GM12878 (cell line): ENCODE results near the gene MINDY3. TPM values are rescaled to one million over a fixed set of nuclear protein-coding genes. Genes with fewer than 3 reads are reported as not detected.

ENCODE experiments used
- ATAC-seq: fragments of 200-7000 bp; cut with Tn5 transposase; 3 replicates; pipeline ENCODE4 v1.9.1; 2020; ENCODE audit warnings: mild to moderate bottlenecking, moderate library complexity
- BruUV-seq: library from RNA; stranded (reverse); fragments of 400-500 nt; replicated peaks from 2 replicates; lab custom pipeline; 2021; lab: Mats Ljungman, UMichigan
- CTCF ChIA-PET: fragments of 300-600 bp; sonication (Branson Sonifier 250); formaldehyde crosslinking; extraction: SDS; loops from one replicate; lab custom pipeline; 2021; ENCODE audit warnings: inconsistent platforms; lab: Yijun Ruan, JAX
- POLR2A ChIA-PET: fragments of 350-600 bp; formaldehyde crosslinking; extraction: SDS; loops from one replicate; lab custom pipeline; 2021; ENCODE audit warnings: inconsistent platforms; lab: Charles Lee
- RAD21 ChIA-PET: fragments of 300-600 bp; sonication (Branson Sonifier 250); formaldehyde crosslinking; loops from one replicate; lab custom pipeline; 2023; ENCODE audit warnings: antibody characterized with exemption; ENCODE audit not compliant: unreplicated experiment; lab: Charles Lee
- SMC1A ChIA-PET: fragments of 300-600 bp; sonication (Branson Sonifier 250); formaldehyde crosslinking; loops from one replicate; lab custom pipeline; 2023; ENCODE audit not compliant: unreplicated experiment, uncharacterized antibody; lab: Charles Lee
- DNase-seq: peaks from one replicate; pipeline ENCODE4 v3.0.0-alpha.2; 2011; ENCODE audit warnings: low read depth, low spot score
- FAIRE-seq: peaks from 3 replicates; lab custom pipeline; 2011; peaks lifted over from hg19 to GRCh38; lab: Jason Lieb, UNC
- H2AFZ ChIP-seq: 2 replicates; pipeline ENCODE4 v1.6.0; 2011; ENCODE audit warnings: low read depth, low read length, control low read depth; ENCODE audit not compliant: control insufficient read depth
- H3K27ac ChIP-seq: 2 replicates; pipeline ENCODE4 v1.5.1; 2011; ENCODE audit warnings: control low read depth; ENCODE audit not compliant: control insufficient read depth, insufficient read depth
- H3K27me3 ChIP-seq, 2 experiments: replicated peaks in 1 of 2; 2 replicates each; pipeline versions ENCODE4 v1.6.0 to v1.6.1; 2011; ENCODE audit warnings: low read length in 1 of 2; ENCODE audit not compliant: control insufficient read depth in 2 of 2, insufficient read depth in 2 of 2
- H3K36me3 ChIP-seq, 2 experiments: 2 replicates each; pipeline ENCODE4 v1.5.1; 2011; ENCODE audit warnings: low read length in 1 of 2; ENCODE audit not compliant: control insufficient read depth in 2 of 2, insufficient read depth in 2 of 2
- H3K4me1 ChIP-seq: 2 replicates; pipeline ENCODE4 v1.6.1; 2011; ENCODE audit warnings: mild to moderate bottlenecking, low read length, moderate library complexity, mixed read lengths; ENCODE audit not compliant: control insufficient read depth, insufficient read depth
- H3K4me2 ChIP-seq: 2 replicates; pipeline ENCODE4 v1.6.0; 2011; ENCODE audit warnings: control low read depth; ENCODE audit not compliant: control insufficient read depth, insufficient read depth
- H3K4me3 ChIP-seq: fragments of 200-600 bp; sonication (generic); 2 replicates; pipeline ENCODE4 v1.5.1; 2016
- H3K79me2 ChIP-seq: 2 replicates; pipeline ENCODE4 v1.6.0; 2011; ENCODE audit warnings: low read length; ENCODE audit not compliant: control insufficient read depth, insufficient read depth
- H3K9ac ChIP-seq: 2 replicates; pipeline ENCODE4 v1.8.0; 2011; ENCODE audit warnings: low read length, control low read depth, mixed read lengths; ENCODE audit not compliant: control insufficient read depth, insufficient read depth
- H3K9me3 ChIP-seq: replicated peaks from 3 replicates; pipeline ENCODE4 v1.5.1; 2011; ENCODE audit warnings: mild to moderate bottlenecking, low read length; ENCODE audit not compliant: control insufficient read depth, insufficient read depth
- H4K20me1 ChIP-seq: 2 replicates; pipeline ENCODE4 v1.6.0; 2011; ENCODE audit not compliant: control insufficient read depth, insufficient read depth
- ATF7 ChIP-seq: fragments of 450-650 bp; IDR thresholded peaks from 2 replicates; pipeline ENCODE4 v1.6.1; 2016; ENCODE audit warnings: low read depth, mild to moderate bottlenecking
- BCL11A ChIP-seq: IDR thresholded peaks from 2 replicates; pipeline ENCODE4 v1.6.1; 2011; ENCODE audit warnings: low read depth, low read length
- BMI1 ChIP-seq: fragments of 450-650 bp; IDR thresholded peaks from 2 replicates; pipeline ENCODE4 v1.6.1; 2016; ENCODE audit warnings: mild to moderate bottlenecking, moderate library complexity, borderline replicate concordance
- CBX3 ChIP-seq: fragments of 200-600 bp; sonication (generic); IDR thresholded peaks from 2 replicates; pipeline ENCODE4 v1.6.1; 2016; ENCODE audit warnings: low read depth, borderline replicate concordance
- CEBPB ChIP-seq, 2 experiments: fragments of 150-350 bp in 1 of 2; IDR thresholded peaks; 2 replicates each; pipeline ENCODE4 v1.6.1; 2012 to 2014; ENCODE audit warnings: low read depth in 2 of 2, low read length in 2 of 2, borderline replicate concordance in 1 of 2, inconsistent platforms in 1 of 2
- CHD2 ChIP-seq: IDR thresholded peaks from 2 replicates; pipeline ENCODE4 v1.6.1; 2011; ENCODE audit warnings: low read depth, low read length, improper control_type of control experiment, borderline replicate concordance
- NFXL1 ChIP-seq: fragments of 450-650 bp; IDR thresholded peaks from 2 replicates; pipeline ENCODE4 v1.6.1; 2017; ENCODE audit warnings: antibody characterized with exemption, mild to moderate bottlenecking, borderline replicate concordance
- RELA ChIP-seq: fragments of 450-650 bp; IDR thresholded peaks from 2 replicates; pipeline ENCODE4 v1.8.0; 2014; ENCODE audit warnings: borderline replicate concordance; ENCODE audit not compliant: partially characterized antibody
- TCF12 ChIP-seq: IDR thresholded peaks from 2 replicates; pipeline ENCODE4 v1.6.1; 2011; ENCODE audit warnings: low read depth, mild to moderate bottlenecking, low read length
- WGBS: methylation state at CpG from one replicate; pipeline ENCODE4 v1.1.6; 2016; ENCODE audit warnings: low lambda C conversion rate; ENCODE audit not compliant: insufficient replicate concordance, insufficient coverage; ENCODE audit errors: missing lambda C conversion rate; 5-methylcytosine and 5-hydroxymethylcytosine counted together
- in situ Hi-C: fragments of 300-500 bp; cut with MboI; formaldehyde crosslinking; loops from 9 replicates; pipeline ENCODE4 v1.14.3; 2018; ENCODE audit warnings: mixed read lengths
- intact Hi-C: fragments of 100-400 bp; cut with micrococcal nuclease; formaldehyde crosslinking; loops from one replicate; pipeline ENCODE4 v1.14.2; 2022; ENCODE audit not compliant: unreplicated experiment
- polyA plus RNA-seq, 11 experiments: library from polyadenylated mRNA; depleted of rRNA in 4 of 11; unstranded in 6 of 11; stranded (reverse) in 5 of 11; fragments of >200 nt; fragmentation: Nextera tagmentation in 4 of 11; fragmentation: Illumina TruSeq in 1 of 11; extraction: Ambion mirVana in 4 of 11; extraction: Trizol in 1 of 11; gene quantifications; 1 replicate in 1 of 11; 2 replicates in 10 of 11; pipeline versions ENCODE4 v1.2.1 to v1.2.3, GENCODE V29; 2011 to 2016; ENCODE audit warnings: inconsistent platforms in 2 of 11, missing spikeins in 2 of 11, low read depth in 1 of 11
- total RNA-seq, 4 experiments: library from RNA; depleted of rRNA in 3 of 4; stranded (reverse); fragments of >200 nt in 3 of 4; fragmentation: Illumina TruSeq in 1 of 4; extraction: Trizol in 1 of 4; gene quantifications; 2 replicates each; pipeline versions ENCODE4 v1.2.1 to v1.2.3, GENCODE V29; 2013 to 2021
- TF ChIP-seq, protein P1 (sequence below): IDR thresholded peaks from 2 replicates; pipeline ENCODE4 v1.6.1; 2011; ENCODE audit warnings: borderline replicate concordance, low read depth, mild to moderate bottlenecking, moderate library complexity, mixed read lengths, low read length; ENCODE audit not compliant: insufficient read depth; ENCODE audit errors: extremely low read length

The MINDY3 gene
- total and polyA plus RNA-seq, 10 of the 15 experiments (the other 5 are each of a cell fraction or from before 2014, with no cell fraction given), result 12.0 to 23.6 (median 15.7) TPM

DNA sequence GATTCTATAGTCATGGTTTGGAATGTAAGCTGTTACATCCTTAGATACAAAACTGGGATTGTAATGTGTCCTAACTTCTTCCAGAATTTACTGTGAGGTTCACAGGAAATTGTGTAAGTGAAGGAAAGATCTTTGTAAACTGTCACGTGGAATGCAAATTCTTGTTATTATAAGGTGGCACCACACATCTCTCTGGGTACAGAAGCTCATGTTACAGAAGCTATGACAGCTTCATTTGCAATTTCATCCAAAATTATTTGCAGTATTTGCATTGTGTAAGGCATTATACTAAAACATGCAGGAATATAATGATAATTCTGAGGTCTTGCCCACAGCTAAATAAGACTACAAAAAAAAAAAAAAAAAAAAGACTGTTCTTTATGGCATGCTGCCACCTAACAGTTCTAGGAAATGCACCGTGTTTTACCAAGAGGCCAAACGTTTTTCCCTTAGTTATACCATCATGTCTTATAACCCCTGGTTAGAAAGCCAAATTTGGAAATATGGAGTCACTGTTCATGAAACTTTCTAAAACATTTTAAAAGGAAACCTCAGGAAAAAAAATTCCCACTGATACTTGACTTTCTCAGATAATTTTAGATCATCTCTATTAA is 17.6 kb downstream of the MINDY3 start:
- no TSS peak for BruUV-seq
- CTCF ChIA-PET, result interaction anchor here (1.6 kb wide), 1 partner anchor 37 kb away, joined by 3 read pairs; no protein-coding TSS in a partner anchor

More for the DNA sequence above, 17.6 kb downstream of the MINDY3 start:
- no peaks in the 10 kb centered on the region; the same call in 2 of the 3 replicates for H3K9me3 ChIP-seq
- in situ Hi-C loops (no loop called here), intact Hi-C loops (no loop called here)
- H3K79me2 ChIP-seq, result no peaks in the 10 kb centered on the region; the same call in none of the 2 replicates
- WGBS, result 48% methylated on average over 3 of the region's 3 CpGs
- H4K20me1 ChIP-seq, result no peaks in the 10 kb centered on the region
- H3K4me3 ChIP-seq, result no peak overlapping the region
- TF ChIP-seq CEBPB (IDR thresholded peaks at IDR 0.05; ENCODE audit: borderline replicate concordance in 1 of 2, low read depth in 2 of 2, low read length in 2 of 2) (no peak), CBX3 (no peak), BCL11A (no peak), TCF12 (no peak), BMI1 (no peak), NFXL1 (no peak), ATF7 (no peak), CHD2 (no peak), RELA (no peak)
- TF ChIP-seq, protein P1, sequence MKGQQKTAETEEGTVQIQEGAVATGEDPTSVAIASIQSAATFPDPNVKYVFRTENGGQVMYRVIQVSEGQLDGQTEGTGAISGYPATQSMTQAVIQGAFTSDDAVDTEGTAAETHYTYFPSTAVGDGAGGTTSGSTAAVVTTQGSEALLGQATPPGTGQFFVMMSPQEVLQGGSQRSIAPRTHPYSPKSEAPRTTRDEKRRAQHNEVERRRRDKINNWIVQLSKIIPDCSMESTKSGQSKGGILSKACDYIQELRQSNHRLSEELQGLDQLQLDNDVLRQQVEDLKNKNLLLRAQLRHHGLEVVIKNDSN, result no peak
- ChIA-PET POLR2A (interaction anchor here (0.6 to 0.9 kb wide), 2 partner anchors 15 to 462 kb away, joined by 3 to 4 read pairs; no protein-coding TSS in a partner anchor), RAD21 (interaction anchor here (0.6 kb wide), 1 partner anchor 33 kb away, joined by 3 read pairs; no protein-coding TSS in a partner anchor), SMC1A (interaction anchor here (0.6 to 2.4 kb wide), 3 partner anchors 13 to 972 kb away, joined by 3 to 9 read pairs (median 4); no protein-coding TSS in a partner anchor)
- no peak overlapping the region for H3K9ac ChIP-seq
- peaks cover 0 to 9% of the 10 kb centered on the region in 2 experiments; a peak in 3 of 4 replicates for H3K36me3 ChIP-seq
- no peak overlapping the region for H3K27ac ChIP-seq
- H2AFZ ChIP-seq, result no peak overlapping the region
- H3K27me3 ChIP-seq, result no peaks in the 10 kb centered on the region
- ATAC-seq, result no peak
- DNase-seq, result no peak
- H3K4me1 ChIP-seq, result no peaks in the 10 kb centered on the region
- no peak for FAIRE-seq
- no peak overlapping the region for H3K4me2 ChIP-seq
